HepG2 (cell line): ENCODE data around the gene NECTIN2. TPM values are rescaled to one million over a fixed set of nuclear protein-coding genes. Genes with fewer than 3 reads are reported as not detected.

Experiments
- CBX5 ChIP-seq: sonication (generic); formaldehyde crosslinking; IDR thresholded peaks from 2 replicates; pipeline ENCODE4 v1.4.0; 2020; ENCODE audit warnings: missing genetic modification reagents, borderline replicate concordance
- CREM ChIP-seq, 2 experiments: sonication (generic) in 1 of 2; formaldehyde crosslinking in 1 of 2; IDR thresholded peaks; 2 replicates each; pipeline versions ENCODE4 v1.4.0 to v1.6.1; 2016 to 2020; ENCODE audit warnings: antibody characterized with exemption in 1 of 2, mild to moderate bottlenecking in 1 of 2, missing genetic modification reagents in 1 of 2
- DNMT3B ChIP-seq: conservative IDR thresholded peaks from 2 replicates; pipeline ENCODE4 v1.6.1; 2016; ENCODE audit warnings: missing biosample characterization, control low read depth
- ETV6 ChIP-seq: sonication (generic); formaldehyde crosslinking; conservative IDR thresholded peaks from 2 replicates; pipeline ENCODE4 v1.4.0; 2020; ENCODE audit warnings: missing genetic modification reagents
- HES4 ChIP-seq: sonication (generic); formaldehyde crosslinking; IDR thresholded peaks from 2 replicates; pipeline ENCODE4 v1.9.0; 2021; ENCODE audit warnings: mild to moderate bottlenecking, missing genetic modification reagents, borderline replicate concordance
- HHEX ChIP-seq: IDR thresholded peaks from 2 replicates; pipeline ENCODE4 v1.6.1; 2016; ENCODE audit warnings: control low read depth
- KLF12 ChIP-seq: sonication (generic); formaldehyde crosslinking; IDR thresholded peaks from 2 replicates; pipeline ENCODE4 v1.4.0; 2020; ENCODE audit warnings: missing genetic modification reagents, borderline replicate concordance
- KLF13 ChIP-seq: sonication (generic); formaldehyde crosslinking; IDR thresholded peaks from 2 replicates; pipeline ENCODE4 v1.4.0; 2020; ENCODE audit warnings: mild to moderate bottlenecking, missing genetic modification reagents
- MED13 ChIP-seq: sonication (generic); formaldehyde crosslinking; IDR thresholded peaks from 2 replicates; pipeline ENCODE4 v1.5.0; 2020; ENCODE audit warnings: missing genetic modification reagents
- NAIF1 ChIP-seq: sonication (generic); formaldehyde crosslinking; IDR thresholded peaks from 2 replicates; pipeline ENCODE4 v1.5.0; 2020; ENCODE audit warnings: mild to moderate bottlenecking, missing genetic modification reagents, borderline replicate concordance
- PHF20 ChIP-seq: sonication (generic); formaldehyde crosslinking; IDR thresholded peaks from 2 replicates; pipeline ENCODE4 v1.5.0; 2020; ENCODE audit warnings: mild to moderate bottlenecking, missing genetic modification reagents
- PPARG ChIP-seq: conservative IDR thresholded peaks from 2 replicates; pipeline ENCODE4 v1.6.1; 2016; ENCODE audit warnings: missing biosample characterization, missing genetic modification reagents
- RFXANK ChIP-seq: IDR thresholded peaks from 2 replicates; pipeline ENCODE4 v1.6.1; 2016
- SPEN ChIP-seq: sonication (generic); formaldehyde crosslinking; IDR thresholded peaks from 2 replicates; pipeline ENCODE4 v1.5.1; 2020; ENCODE audit warnings: low read depth, mild to moderate bottlenecking, missing genetic modification reagents
- XBP1 ChIP-seq: sonication (generic); formaldehyde crosslinking; IDR thresholded peaks from 2 replicates; pipeline ENCODE4 v1.5.0; 2020; ENCODE audit warnings: missing genetic modification reagents
- ZNF549 ChIP-seq: sonication (generic); formaldehyde crosslinking; IDR thresholded peaks from 2 replicates; pipeline ENCODE4 v1.5.0; 2020; ENCODE audit warnings: missing genetic modification reagents
- ZNF644 ChIP-seq: IDR thresholded peaks from 2 replicates; pipeline ENCODE4 v1.6.1; 2016; ENCODE audit warnings: low read depth
- ZNF720 ChIP-seq: sonication (generic); formaldehyde crosslinking; IDR thresholded peaks from 2 replicates; pipeline ENCODE4 v1.4.0; 2020; ENCODE audit warnings: missing genetic modification reagents
- ZSCAN29 ChIP-seq: sonication (generic); formaldehyde crosslinking; conservative IDR thresholded peaks from 2 replicates; pipeline ENCODE4 v1.4.0; 2020; ENCODE audit warnings: mild to moderate bottlenecking, missing genetic modification reagents
- polyA plus RNA-seq, 8 experiments: library from polyadenylated mRNA; depleted of rRNA in 3 of 8; stranded (reverse) in 7 of 8; unstranded in 1 of 8; fragments of >200 nt; fragmentation: Illumina TruSeq in 4 of 8; extraction: Trizol in 4 of 8; gene quantifications; 2 replicates each; pipeline versions ENCODE4 v1.2.1 to v1.2.3, GENCODE V29; 2011 to 2016; ENCODE audit warnings: low read depth in 4 of 8, missing spikeins in 1 of 8, mixed read lengths in 1 of 8; ENCODE audit not compliant: insufficient read depth in 1 of 8
- total RNA-seq, 5 experiments: library from RNA; depleted of rRNA; stranded (reverse); fragments of >200 nt; fragmentation: Illumina TruSeq; extraction: Trizol; gene quantifications; 2 replicates each; pipeline ENCODE4 v1.2.3, GENCODE V29; 2016; ENCODE audit warnings: low read depth in 1 of 5
- TF ChIP-seq, protein P1 (sequence below): sonication (generic); formaldehyde crosslinking; conservative IDR thresholded peaks from 2 replicates; pipeline ENCODE4 v1.4.0; 2020; ENCODE audit warnings: missing genetic modification reagents
- TF ChIP-seq, protein P2 (sequence below): sonication (generic); formaldehyde crosslinking; IDR thresholded peaks from 2 replicates; pipeline ENCODE4 v1.9.0; 2021; ENCODE audit warnings: missing genetic modification reagents, borderline replicate concordance
- TF ChIP-seq, protein P3 (sequence below): sonication (generic); formaldehyde crosslinking; IDR thresholded peaks from 2 replicates; pipeline ENCODE4 v1.4.0; 2020; ENCODE audit warnings: missing genetic modification reagents, borderline replicate concordance
- TF ChIP-seq, protein P4 (sequence below): sonication (generic); formaldehyde crosslinking; IDR thresholded peaks from 2 replicates; pipeline ENCODE4 v1.4.0; 2020; ENCODE audit warnings: mild to moderate bottlenecking, missing genetic modification reagents

Gene NECTIN2
- total and polyA plus RNA-seq, 2 of the 13 experiments (the other 11 are each of a cell fraction or from before 2014, with no cell fraction given), result 75.4 to 114 TPM

DNA sequence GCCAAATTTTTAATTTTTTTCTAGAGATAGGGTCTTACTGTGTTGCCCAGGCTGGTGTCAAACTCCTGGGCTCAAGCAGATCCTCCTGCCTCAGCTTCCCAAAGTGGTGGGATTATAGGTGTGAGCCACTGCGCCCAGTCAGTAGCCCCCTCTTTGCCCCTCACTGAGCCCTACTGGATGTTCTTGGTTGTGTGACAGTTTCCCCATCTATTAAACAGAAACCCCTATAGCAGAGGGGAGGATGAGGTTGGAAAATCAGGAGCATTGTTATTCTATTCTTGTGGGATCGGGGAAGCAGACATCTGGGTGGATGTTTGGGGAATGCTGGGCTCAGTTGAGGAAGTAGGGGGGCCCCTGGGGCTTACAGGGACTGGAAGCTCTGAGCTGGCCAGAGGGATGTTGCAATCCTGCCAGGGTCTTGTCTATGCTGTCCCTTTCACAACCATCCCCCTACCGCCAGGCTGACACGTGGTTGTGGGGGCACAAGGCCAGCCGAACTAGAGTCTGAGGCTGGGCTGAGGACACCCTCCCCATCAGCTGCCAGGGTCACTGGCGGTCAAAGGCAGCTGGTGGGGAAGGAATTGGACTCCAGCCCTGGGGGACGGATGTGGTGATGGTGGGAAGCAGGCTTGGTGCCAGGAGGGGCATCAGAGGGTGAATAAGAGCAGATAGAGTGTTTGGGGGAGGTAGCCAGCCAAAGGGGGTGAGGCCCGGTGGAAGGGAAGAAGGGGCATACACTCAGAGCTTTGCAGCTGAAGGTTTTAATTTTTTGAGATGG, 79.2 kb downstream of the NECTIN2 start (continued):
- peak; percentile 95 for TF ChIP-seq CBX5 (CRISPR knock-in tag)
- TF ChIP-seq KLF12 (CRISPR knock-in tag), result peak; percentile 80
- peak; percentile 65; the same call in 1 of the 2 replicates for TF ChIP-seq DNMT3B
- peak; percentile 91 for TF ChIP-seq PPARG (CRISPR knock-in tag)
- no peak; the same call in 1 of the 2 replicates for TF ChIP-seq NAIF1 (CRISPR knock-in tag)
- TF ChIP-seq, protein P1, sequence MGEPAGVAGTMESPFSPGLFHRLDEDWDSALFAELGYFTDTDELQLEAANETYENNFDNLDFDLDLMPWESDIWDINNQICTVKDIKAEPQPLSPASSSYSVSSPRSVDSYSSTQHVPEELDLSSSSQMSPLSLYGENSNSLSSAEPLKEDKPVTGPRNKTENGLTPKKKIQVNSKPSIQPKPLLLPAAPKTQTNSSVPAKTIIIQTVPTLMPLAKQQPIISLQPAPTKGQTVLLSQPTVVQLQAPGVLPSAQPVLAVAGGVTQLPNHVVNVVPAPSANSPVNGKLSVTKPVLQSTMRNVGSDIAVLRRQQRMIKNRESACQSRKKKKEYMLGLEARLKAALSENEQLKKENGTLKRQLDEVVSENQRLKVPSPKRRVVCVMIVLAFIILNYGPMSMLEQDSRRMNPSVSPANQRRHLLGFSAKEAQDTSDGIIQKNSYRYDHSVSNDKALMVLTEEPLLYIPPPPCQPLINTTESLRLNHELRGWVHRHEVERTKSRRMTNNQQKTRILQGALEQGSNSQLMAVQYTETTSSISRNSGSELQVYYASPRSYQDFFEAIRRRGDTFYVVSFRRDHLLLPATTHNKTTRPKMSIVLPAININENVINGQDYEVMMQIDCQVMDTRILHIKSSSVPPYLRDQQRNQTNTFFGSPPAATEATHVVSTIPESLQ (CRISPR knock-in tag), result peak; percentile 76; the same call in 1 of the 2 replicates
- TF ChIP-seq ZSCAN29 (CRISPR knock-in tag), result peak; percentile 100
- TF ChIP-seq SPEN (CRISPR knock-in tag), result peak; percentile 97
- peak; percentile 98 for TF ChIP-seq RFXANK (CRISPR knock-in tag)
- peak; percentile 98 for TF ChIP-seq MED13 (CRISPR knock-in tag)
- TF ChIP-seq ZNF644 (CRISPR knock-in tag), result peak; percentile 76
- TF ChIP-seq PHF20 (CRISPR knock-in tag), result peak; percentile 60; the same call in 1 of the 2 replicates
- TF ChIP-seq, protein P2, sequence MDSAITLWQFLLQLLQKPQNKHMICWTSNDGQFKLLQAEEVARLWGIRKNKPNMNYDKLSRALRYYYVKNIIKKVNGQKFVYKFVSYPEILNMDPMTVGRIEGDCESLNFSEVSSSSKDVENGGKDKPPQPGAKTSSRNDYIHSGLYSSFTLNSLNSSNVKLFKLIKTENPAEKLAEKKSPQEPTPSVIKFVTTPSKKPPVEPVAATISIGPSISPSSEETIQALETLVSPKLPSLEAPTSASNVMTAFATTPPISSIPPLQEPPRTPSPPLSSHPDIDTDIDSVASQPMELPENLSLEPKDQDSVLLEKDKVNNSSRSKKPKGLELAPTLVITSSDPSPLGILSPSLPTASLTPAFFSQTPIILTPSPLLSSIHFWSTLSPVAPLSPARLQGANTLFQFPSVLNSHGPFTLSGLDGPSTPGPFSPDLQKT (CRISPR knock-in tag), result no peak
- peak; percentile 91; the same call in 1 of the 2 replicates for TF ChIP-seq ETV6 (CRISPR knock-in tag)
- no peak for TF ChIP-seq ZNF720
- TF ChIP-seq KLF13 (CRISPR knock-in tag), result no peak
- TF ChIP-seq, protein P3, sequence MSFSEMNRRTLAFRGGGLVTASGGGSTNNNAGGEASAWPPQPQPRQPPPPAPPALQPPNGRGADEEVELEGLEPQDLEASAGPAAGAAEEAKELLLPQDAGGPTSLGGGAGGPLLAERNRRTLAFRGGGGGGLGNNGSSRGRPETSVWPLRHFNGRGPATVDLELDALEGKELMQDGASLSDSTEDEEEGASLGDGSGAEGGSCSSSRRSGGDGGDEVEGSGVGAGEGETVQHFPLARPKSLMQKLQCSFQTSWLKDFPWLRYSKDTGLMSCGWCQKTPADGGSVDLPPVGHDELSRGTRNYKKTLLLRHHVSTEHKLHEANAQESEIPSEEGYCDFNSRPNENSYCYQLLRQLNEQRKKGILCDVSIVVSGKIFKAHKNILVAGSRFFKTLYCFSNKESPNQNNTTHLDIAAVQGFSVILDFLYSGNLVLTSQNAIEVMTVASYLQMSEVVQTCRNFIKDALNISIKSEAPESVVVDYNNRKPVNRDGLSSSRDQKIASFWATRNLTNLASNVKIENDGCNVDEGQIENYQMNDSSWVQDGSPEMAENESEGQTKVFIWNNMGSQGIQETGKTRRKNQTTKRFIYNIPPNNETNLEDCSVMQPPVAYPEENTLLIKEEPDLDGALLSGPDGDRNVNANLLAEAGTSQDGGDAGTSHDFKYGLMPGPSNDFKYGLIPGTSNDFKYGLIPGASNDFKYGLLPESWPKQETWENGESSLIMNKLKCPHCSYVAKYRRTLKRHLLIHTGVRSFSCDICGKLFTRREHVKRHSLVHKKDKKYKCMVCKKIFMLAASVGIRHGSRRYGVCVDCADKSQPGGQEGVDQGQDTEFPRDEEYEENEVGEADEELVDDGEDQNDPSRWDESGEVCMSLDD (CRISPR knock-in tag), result peak; percentile 95
- TF ChIP-seq, protein P4, sequence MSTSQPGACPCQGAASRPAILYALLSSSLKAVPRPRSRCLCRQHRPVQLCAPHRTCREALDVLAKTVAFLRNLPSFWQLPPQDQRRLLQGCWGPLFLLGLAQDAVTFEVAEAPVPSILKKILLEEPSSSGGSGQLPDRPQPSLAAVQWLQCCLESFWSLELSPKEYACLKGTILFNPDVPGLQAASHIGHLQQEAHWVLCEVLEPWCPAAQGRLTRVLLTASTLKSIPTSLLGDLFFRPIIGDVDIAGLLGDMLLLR (CRISPR knock-in tag), result peak; percentile 82
- TF ChIP-seq CREM (IDR thresholded peaks at IDR 0.05), result peak; percentile 92
- no peak for TF ChIP-seq CREM (CRISPR knock-in tag; IDR thresholded peaks at IDR 0.05)
- TF ChIP-seq ZNF549 (CRISPR knock-in tag), result no peak
- TF ChIP-seq HHEX (CRISPR knock-in tag), result no peak
- peak; percentile 67; the same call in 1 of the 2 replicates for TF ChIP-seq XBP1 (CRISPR knock-in tag)
- TF ChIP-seq HES4 (CRISPR knock-in tag), result peak; percentile 72; the same call in 1 of the 2 replicates
